CMK (cell line): ENCODE data around the gene LHPP.
A peak's percentile ranks its signal among the peaks of the same experiment; 100 is the strongest.
"Not testable (repeated sequence)": the region's sequence is repeated elsewhere in the genome, so short reads cannot be mapped to it uniquely, and the experiment has no call there.

Experiments
- DNase-seq: peaks from one replicate; pipeline ENCODE4 v3.0.0-alpha.2; 2010; ENCODE audit warnings: low read depth

LHPP gene, protein sequence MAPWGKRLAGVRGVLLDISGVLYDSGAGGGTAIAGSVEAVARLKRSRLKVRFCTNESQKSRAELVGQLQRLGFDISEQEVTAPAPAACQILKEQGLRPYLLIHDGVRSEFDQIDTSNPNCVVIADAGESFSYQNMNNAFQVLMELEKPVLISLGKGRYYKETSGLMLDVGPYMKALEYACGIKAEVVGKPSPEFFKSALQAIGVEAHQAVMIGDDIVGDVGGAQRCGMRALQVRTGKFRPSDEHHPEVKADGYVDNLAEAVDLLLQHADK

DNA sequence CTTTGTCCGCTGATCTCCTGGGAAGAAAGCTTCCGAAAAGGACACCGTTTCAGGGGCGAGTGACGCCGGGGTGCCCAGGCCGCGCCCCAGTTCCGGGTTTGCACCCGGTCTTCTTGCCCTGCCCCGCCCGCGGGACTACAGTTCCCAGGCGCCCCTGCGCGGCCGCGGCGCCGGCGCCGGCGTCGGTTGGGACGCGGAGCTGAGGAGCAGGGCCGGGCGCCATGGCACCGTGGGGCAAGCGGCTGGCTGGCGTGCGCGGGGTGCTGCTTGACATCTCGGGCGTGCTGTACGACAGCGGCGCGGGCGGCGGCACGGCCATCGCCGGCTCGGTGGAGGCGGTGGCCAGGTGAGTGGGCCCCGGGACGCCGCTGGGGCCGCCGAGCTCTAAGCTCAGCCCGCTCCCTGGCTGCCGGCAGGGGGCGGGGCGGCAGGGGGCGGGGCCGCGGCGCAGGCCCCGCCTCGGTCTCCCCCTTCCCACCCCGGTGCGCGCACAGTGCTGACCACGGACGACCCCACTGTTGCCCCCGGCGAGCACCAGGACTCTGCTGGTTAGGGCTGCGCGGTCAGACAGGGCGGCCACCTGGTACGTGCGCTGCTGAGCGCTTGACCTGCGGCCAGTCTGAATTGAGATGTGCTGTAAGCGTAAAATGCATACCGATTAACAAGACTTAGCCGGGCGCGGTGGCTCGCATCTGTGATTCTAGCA, at the start of gene LHPP:
LHPP (plus strand) TSS at position 182 of the 706 bp plus-strand sequence; CDS start at position 222, 40 bp downstream.
- no peak for DNase-seq

DNA sequence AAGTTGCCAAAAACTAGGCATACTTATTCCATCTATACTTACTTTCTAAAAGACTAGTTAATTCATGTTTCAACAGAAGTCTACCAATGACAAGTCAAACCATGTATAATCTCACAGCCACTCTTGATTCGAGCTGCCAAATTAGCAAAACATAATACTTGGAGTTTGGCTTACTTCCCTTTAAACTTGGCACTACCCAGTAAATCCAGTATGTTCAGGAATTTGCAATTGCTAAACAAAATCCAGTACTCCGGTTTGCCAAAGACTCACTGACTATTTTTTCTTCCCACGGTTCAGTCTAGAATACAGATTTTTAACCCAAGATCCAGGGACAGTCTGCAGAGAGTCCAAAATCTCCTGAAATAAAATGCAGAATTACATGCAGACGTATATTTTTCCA, 47.5 kb upstream of the LHPP start:
- DNase-seq = no peak

GRCh38 chr10:124415210-124415609, 46.4 kb upstream of the LHPP start:
- no peak for DNase-seq

GRCh38 chr10:124416733-124417132, 44.9 kb upstream of the LHPP start:
- DNase-seq = no peak

GRCh38 chr10:124417895-124418725, 43.5 kb upstream of the LHPP start:
- no peak for DNase-seq

- DNase-seq = peak; percentile 85
Observed at GRCh38 chr10:124418726-124419501, 42.7 kb upstream of the LHPP start, which contains the start of gene OAT. Gene OAT, minus strand, starts transcription at chr10:124418923. Its CDS starts 6,752 bp downstream, at chr10:124412171.

- DNase-seq = no peak
Observed at GRCh38 chr10:124419635-124420034, 42.0 kb upstream of the LHPP start.

DNA sequence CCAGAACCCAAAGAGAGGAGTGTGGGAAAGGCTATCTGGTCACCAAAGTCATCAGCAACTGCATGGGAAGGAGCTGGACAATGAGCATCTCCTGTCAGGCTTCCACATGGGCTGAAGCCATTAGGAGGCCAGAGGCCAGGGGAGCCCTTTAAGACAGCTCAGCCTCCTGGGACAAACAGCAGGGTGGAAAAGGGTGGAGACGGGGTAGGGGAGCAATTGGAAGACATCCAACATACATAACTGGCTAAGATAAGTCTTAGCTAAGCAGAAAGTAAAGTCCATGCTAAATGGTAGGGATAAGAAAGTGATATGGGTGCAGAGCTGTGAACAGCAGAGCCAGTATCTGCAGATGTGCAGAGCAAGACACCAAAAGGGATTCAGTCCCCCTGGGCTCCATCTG, 41.4 kb upstream of the LHPP start:
- DNase-seq = no peak

GRCh38 chr10:124422742-124423141, 38.9 kb upstream of the LHPP start:
- no peak for DNase-seq

DNA sequence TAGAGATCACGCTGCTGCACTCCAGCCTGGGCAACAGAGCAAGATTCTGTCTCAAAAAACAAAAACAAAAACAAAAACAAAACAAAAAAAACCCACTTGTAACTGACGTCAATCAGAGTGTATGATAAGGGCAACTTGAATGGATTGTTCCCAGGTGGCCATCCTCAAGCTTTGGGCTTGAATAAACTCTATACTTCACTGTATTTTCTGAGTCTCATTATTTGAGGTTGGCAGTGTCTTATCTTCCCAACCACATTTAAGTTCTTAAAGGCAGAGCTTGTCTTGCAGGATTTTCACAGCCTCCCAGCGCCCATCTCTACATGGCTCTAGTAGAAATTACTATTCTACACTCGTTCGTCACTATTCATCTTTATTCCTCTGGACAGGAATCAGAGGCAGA, 37.8 kb upstream of the LHPP start:
- no peak for DNase-seq

DNA sequence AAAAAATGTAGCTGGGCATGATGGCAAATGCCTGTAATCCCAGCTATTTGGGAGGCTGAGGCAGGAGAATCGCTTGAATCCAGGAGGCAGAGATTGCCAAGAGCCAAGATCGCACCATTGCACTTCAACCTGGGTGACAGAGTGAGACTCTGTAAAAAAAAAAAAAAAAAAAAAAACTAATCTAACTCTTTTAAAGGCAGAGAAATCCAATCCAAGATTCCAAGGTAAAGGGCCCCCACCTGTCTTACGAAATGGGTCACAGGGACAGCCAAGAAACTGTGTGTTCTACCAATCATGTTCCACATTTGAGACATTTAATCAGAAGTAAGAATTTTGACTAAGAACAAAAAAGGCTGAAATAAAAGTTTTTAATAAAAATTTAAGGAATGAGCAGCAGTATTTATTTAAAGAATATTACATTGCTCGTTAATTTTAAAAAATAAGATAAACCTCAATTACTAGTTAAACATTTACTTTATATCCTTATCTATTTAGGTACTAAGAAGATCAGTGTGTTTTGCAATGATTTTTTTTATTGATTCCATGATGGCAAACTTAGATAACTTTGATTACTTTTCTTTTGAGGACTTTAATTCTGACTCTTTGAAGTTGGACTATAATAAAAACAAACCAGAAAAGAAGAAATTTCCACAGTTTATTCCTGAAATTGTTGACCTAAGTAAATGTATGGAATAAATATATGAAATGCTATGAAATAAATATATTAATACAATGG, 36.2 kb upstream of the LHPP start:
- no peak for DNase-seq

GRCh38 chr10:124428207-124428777, 33.3 kb upstream of the LHPP start:
- DNase-seq = no peak

GRCh38 chr10:124429576-124429975, 32.0 kb upstream of the LHPP start:
- no peak for DNase-seq

DNA sequence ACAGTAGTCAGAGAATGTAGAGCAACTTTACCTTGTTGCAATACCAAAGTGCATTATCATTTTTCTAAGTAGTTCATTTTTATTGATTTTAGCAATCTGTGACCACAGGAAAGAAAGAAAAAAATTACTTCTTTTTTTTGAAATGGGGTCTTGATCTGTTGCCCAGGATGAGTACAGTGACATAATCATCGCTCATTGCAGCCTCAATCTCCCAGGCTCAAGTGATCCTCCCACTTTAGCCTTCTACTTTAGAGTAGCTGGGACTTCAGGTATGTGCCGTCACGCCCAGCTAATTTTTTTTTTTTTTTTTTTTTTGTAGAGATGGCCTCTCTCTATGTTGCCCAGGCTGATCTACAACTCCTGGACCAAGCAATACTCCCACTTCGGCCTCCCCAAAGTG, 31.5 kb upstream of the LHPP start:
- DNase-seq = no peak

DNA sequence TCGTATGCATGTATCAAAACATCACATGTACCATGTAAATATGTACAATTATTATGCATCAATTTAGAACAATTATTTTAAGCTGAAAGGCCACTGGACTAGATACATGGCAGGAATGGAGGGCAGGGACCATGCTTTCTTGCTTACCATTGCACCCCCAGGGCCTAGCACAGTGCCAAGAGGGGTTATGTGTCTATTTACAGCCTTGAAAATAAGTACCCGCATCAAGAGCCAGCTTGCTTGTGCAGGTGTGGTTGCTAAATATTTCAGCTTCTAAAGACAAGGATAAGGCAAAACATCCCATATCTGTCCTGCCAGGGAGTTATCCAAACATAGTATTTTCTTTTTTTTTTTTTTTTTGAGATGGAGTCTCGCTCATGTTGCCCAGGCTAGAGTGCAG, 28.2 kb upstream of the LHPP start:
- DNase-seq = no peak

- not testable (repeated sequence) for DNase-seq
Observed at GRCh38 chr10:124435683-124436082, 25.9 kb upstream of the LHPP start.

DNA sequence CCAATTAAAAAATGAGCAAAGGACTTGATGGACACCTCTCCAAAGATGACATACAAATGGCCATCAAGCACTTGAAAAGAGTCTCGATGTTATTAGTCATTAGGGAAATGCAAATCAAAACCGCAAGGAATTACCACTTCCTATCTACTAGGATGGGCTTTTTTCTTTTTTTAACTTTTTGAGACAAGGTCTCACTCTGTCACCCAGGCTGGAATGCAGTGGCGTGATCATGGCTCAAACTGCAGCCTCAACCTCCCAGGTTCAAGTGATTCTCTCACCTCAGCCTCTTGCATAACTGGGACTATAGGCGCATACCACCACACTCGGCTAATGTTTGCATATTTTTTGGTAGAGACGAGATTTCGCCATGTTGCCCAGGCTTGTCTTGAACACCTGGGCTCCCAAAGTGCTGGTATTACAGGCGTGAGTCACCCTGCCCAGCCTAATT, 25.4 kb upstream of the LHPP start:
- DNase-seq = no peak

GRCh38 chr10:124441694-124442093, 19.9 kb upstream of the LHPP start:
- not testable (repeated sequence) for DNase-seq

DNA sequence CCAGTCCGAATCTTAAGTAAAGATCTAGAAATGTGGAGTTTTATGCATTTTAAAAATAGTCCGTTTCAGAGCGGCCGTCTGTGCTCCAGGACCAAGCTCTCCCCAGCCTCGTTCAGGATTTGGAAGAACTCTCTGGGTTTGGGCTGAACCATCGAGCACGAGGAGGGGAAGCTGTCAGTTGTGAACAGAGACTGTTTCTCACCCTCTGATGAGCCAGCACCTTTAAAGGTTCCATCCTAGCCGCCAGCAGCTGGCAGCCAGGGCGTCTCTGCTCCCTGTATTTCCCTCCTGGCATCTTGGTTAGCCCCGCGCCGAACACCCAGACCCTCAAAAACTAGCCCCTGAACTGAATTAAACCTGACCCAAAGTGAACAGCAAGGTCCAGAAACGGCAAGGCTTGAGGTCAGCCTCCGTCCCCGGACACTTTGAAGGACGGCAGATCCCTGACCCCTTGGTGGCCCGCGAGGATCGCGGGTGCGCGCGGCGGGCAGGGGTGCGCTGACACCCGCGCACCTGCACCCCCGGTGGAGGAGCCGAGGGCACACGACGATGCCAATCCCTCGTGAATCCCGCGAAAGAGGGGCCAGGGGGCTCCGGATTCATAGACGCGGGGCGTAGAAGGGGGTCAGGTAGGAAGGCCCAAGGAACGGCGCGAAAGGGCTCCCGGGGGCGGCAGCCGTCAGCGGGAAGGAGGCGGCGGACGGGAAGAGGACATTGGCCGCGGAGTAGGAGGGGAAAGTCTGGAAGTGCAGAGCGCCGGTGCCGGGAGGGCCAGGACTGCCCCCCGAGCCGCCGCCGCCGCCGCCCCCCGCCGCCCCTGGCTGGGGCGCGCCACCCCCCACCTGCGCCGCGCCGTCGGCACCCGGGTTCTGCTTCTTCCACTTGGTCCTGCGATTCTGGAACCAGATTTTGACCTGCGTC, 14.5 kb upstream of the LHPP start:
- no peak for DNase-seq
